PFSK-1 (cell line): ENCODE data around the gene CLASP1.

ENCODE experiments used
- FOXP2 ChIP-seq: optimal IDR thresholded peaks from 2 replicates; pipeline ENCODE3; 2011; ENCODE audit warnings: borderline replicate concordance, control low read depth, inconsistent platforms; ENCODE audit not compliant: insufficient read depth; ENCODE audit errors: extremely low read length, extremely low read depth
- POLR2AphosphoS5 ChIP-seq: IDR thresholded peaks from 2 replicates; pipeline ENCODE4 v1.6.1; 2012; ENCODE audit warnings: low read depth, mild to moderate bottlenecking, control low read depth, low read length, moderate library complexity
- REST ChIP-seq, 2 experiments: IDR thresholded peaks; 2 replicates each; pipeline versions ENCODE4 v1.6.1 to v1.8.0; 2011 to 2012; ENCODE audit warnings: low read depth in 2 of 2, low read length in 2 of 2, control low read depth in 1 of 2, inconsistent platforms in 1 of 2, mild to moderate bottlenecking in 1 of 2, moderate library complexity in 1 of 2; ENCODE audit not compliant: insufficient read depth in 1 of 2
- SIN3A ChIP-seq: IDR thresholded peaks from 2 replicates; pipeline ENCODE4 v1.6.1; 2012; ENCODE audit warnings: mild to moderate bottlenecking, low read length, moderate library complexity, borderline replicate concordance; ENCODE audit not compliant: insufficient read depth
- TAF1 ChIP-seq: IDR thresholded peaks from 2 replicates; pipeline ENCODE4 v1.6.1; 2012; ENCODE audit warnings: low read length, control low read depth, borderline replicate concordance; ENCODE audit not compliant: insufficient read depth

The CLASP1 gene

DNA sequence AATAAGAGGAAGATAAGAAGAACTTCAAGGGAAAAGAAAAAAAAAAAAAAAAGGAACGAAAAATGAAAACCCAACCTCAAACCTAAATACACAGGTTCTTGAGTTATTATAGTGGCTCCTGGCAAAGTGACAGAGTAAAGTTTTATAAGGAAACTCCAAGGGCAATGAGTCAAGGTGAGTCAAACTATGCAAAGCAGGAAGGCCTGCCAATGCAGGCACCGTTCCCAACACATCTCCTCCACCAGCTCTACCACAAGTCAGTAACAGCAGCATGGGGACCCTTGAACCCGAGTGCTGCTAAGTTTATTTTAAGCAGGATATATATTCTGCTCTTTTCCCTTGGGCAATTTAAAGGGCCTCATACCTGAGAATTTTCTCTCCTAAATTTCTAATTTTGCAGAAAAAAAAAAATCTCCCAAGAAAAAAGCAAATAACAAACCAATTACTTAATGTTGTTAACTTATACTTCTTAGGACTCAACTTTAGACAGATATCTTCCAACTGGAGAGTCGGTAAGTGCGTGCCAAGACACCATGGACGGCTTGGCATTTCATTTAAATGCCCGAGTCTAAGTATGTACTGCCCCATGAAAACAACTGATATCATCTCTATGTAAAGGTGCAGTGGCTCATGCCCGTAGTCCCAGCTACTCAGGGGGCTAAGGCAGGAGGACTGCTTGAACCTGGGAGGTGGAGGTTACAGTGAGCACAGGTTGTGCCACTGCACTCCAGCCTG, 288.5 kb downstream of the CLASP1 start:
- TF ChIP-seq REST (IDR thresholded peaks at IDR 0.05; ENCODE audit: insufficient read depth in 1 of 2, low read depth in 2 of 2, low read length in 2 of 2) (no peak), TAF1 (no peak), POLR2AphosphoS5 (no peak), SIN3A (no peak), FOXP2 (no peak)

DNA sequence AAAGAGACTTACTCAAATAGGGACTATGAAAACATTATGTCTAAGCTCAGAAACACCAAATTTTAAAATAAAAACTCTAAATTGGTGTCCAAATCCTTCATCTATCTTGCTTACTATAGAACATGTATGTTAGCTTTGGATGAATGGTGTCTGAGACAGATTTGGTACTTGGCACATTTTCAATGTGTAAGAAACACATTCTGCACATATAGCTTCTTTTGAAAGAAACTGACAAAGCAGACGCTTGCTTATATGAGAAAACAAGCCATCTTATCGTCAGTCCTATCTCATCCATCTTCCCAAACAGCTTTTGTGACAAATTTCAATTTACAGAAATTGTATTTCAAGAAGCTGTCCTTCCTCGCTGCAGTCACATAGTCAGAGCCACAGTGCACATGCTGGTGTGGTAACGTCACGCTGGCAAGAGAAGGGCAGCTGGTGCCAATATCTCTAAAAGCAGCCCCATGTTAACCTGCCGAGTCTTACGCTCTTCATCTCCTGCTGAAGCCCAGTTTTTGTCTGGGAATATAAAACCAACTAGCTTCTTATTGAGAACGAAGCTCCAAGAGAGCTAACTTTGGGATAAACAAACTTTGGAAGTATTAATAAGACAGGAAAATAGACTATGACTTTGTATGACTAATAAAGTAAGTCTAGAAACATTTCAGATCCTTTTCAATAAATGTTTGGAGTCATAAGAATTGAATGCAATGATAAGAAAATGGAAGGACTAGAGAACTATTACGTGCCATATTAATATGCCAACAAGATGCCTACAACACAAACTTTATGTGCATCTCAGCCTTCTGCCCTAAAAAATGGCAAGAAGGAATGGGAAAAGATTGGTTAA, 289.3 kb downstream of the CLASP1 start:
- TF ChIP-seq TAF1 = no peak
- no peak for TF ChIP-seq FOXP2
- TF ChIP-seq SIN3A = no peak
- no peak for TF ChIP-seq REST (IDR thresholded peaks at IDR 0.05; ENCODE audit: insufficient read depth in 1 of 2, low read depth in 2 of 2, low read length in 2 of 2)
- TF ChIP-seq POLR2AphosphoS5 = no peak

- TF ChIP-seq POLR2AphosphoS5 (no peak), TAF1 (no peak), FOXP2 (no peak)
Measured at GRCh38 chr2:121359170-121359569, 290.1 kb downstream of the CLASP1 start.

GRCh38 chr2:121358291-121358690, 291.0 kb downstream of the CLASP1 start:
- TF ChIP-seq FOXP2 = no peak
- no peak for TF ChIP-seq POLR2AphosphoS5
- TF ChIP-seq REST (IDR thresholded peaks at IDR 0.05; ENCODE audit: insufficient read depth in 1 of 2, low read depth in 2 of 2, low read length in 2 of 2) = no peak
- TF ChIP-seq TAF1 = no peak
- TF ChIP-seq SIN3A = no peak

- no peak for TF ChIP-seq TAF1
Measured at GRCh38 chr2:121356058-121356640, 293.1 kb downstream of the CLASP1 start.
